ENCODE results near the gene CEP131. TPM values are rescaled to one million over a fixed set of nuclear protein-coding genes. Genes with fewer than 3 reads are reported as not detected.

Gene CEP131
- total and polyA plus RNA-seq, 2 donors (not counting 3 experiments of a cell fraction or from before 2014, with no cell fraction given), result 5.3 to 17.9 TPM

- H3K9ac ChIP-seq (replicated peaks; ENCODE audit: extremely low read depth, insufficient read depth, low read length), result no peak overlapping the region
- ChIA-PET POLR2A (no interaction called here), CTCF (interaction anchor here (1.1 kb wide), 1 partner anchor 37 kb away, joined by 4 read pairs; no protein-coding TSS in a partner anchor)
- no peak overlapping the region for H3K4me3 ChIP-seq (replicated peaks in 1 of 3; ENCODE audit: insufficient read depth in 1 of 3, low read depth in 1 of 3, low read length in 3 of 3)
- no peak overlapping the region for H2AFZ ChIP-seq (ENCODE audit: low read depth, low read length)
- no peak for FAIRE-seq
- intact Hi-C loops (cut with micrococcal nuclease) (no loop called here), dilution Hi-C loops (cut with MboI; ENCODE audit: extremely low pct_ligation_motif_present, low sequenced_read_pairs) (no loop called here)
- H3K4me1 ChIP-seq (ENCODE audit: control insufficient read depth, extremely low read depth, insufficient read depth, low read length), result peaks cover 4% of the 10 kb centered on the region
- H3K9me3 ChIP-seq (replicated peaks; ENCODE audit: control insufficient read depth, insufficient read depth, low read length), result no peaks in the 10 kb centered on the region
- H3K27me3 ChIP-seq (ENCODE audit: control insufficient read depth in 2 of 2, insufficient read depth in 2 of 2, low read length in 2 of 2), result peaks cover 5 to 6% of the 10 kb centered on the region in 2 experiments
- H3K4me2 ChIP-seq (ENCODE audit: insufficient read depth, low read length), result no peak overlapping the region
- H4K20me1 ChIP-seq (replicated peaks; ENCODE audit: control insufficient read depth, extremely low read depth, insufficient read depth, low read length), result no peaks in the 10 kb centered on the region
- H3K27ac ChIP-seq (ENCODE audit: insufficient read depth, low read depth, low read length), result no peak overlapping the region
- H3K79me2 ChIP-seq (ENCODE audit: control insufficient read depth, insufficient read depth, low read length), result no peaks in the 10 kb centered on the region
- H3K9me1 ChIP-seq (replicated peaks; ENCODE audit: control insufficient read depth, extremely low read depth, insufficient read depth, low read length), result no peaks in the 10 kb centered on the region
- BruUV-seq (replicated peaks), result no TSS peak
- no peaks in the 10 kb centered on the region for H3K36me3 ChIP-seq (ENCODE audit: control insufficient read depth in 2 of 2, extremely low read depth in 1 of 2, insufficient read depth in 2 of 2, low read length in 2 of 2)
- TF ChIP-seq MAX (IDR thresholded peaks at IDR 0.05; ENCODE audit: insufficient read depth, insufficient read length) (no peak), EZH2 (IDR thresholded peaks at IDR 0.05; ENCODE audit: borderline replicate concordance, low read depth, low read length, severe bottlenecking) (no peak), POLR2A (IDR thresholded peaks at IDR 0.05; ENCODE audit: low read depth, low read length) (no peak), GATA2 (IDR thresholded peaks at IDR 0.05; ENCODE audit: insufficient read depth, insufficient read length, low read depth, low read length) (no peak), JUN (IDR thresholded peaks at IDR 0.05; ENCODE audit: borderline replicate concordance, insufficient read depth, insufficient read length, low read depth) (no peak), POLR2AphosphoS5 (IDR thresholded peaks at IDR 0.05; ENCODE audit: insufficient read depth, low read depth, low read length) (no peak)
- DNase-seq (ENCODE audit: low read depth, low spot score), result no peak
These were observed 58.9 kb downstream of the CEP131 start for GRCh38 chr17:81163703-81164370.

- Histone ChIP-seq H4K20me1 (replicated peaks; ENCODE audit: control insufficient read depth, extremely low read depth, insufficient read depth, low read length) (no peaks in the 10 kb centered on the region), H3K79me2 (ENCODE audit: control insufficient read depth, insufficient read depth, low read length) (no peaks in the 10 kb centered on the region), H3K4me3 (replicated peaks in 1 of 3; ENCODE audit: insufficient read depth in 1 of 3, low read depth in 1 of 3, low read length in 3 of 3) (no peak overlapping the region), H3K9ac (replicated peaks; ENCODE audit: extremely low read depth, insufficient read depth, low read length) (no peak overlapping the region), H3K27ac (ENCODE audit: insufficient read depth, low read depth, low read length) (no peak overlapping the region), H3K4me2 (ENCODE audit: insufficient read depth, low read length) (no peak overlapping the region), H3K4me1 (ENCODE audit: control insufficient read depth, extremely low read depth, insufficient read depth, low read length) (peaks cover 4% of the 10 kb centered on the region), H3K9me1 (replicated peaks; ENCODE audit: control insufficient read depth, extremely low read depth, insufficient read depth, low read length) (no peaks in the 10 kb centered on the region), H2AFZ (ENCODE audit: low read depth, low read length) (no peak overlapping the region), H3K27me3 (ENCODE audit: control insufficient read depth in 2 of 2, insufficient read depth in 2 of 2, low read length in 2 of 2) (peaks cover 5 to 6% of the 10 kb centered on the region in 2 experiments), H3K9me3 (replicated peaks; ENCODE audit: control insufficient read depth, insufficient read depth, low read length) (no peaks in the 10 kb centered on the region), H3K36me3 (ENCODE audit: control insufficient read depth in 2 of 2, extremely low read depth in 1 of 2, insufficient read depth in 2 of 2, low read length in 2 of 2) (no peaks in the 10 kb centered on the region)
- no peak for FAIRE-seq
- DNase-seq (ENCODE audit: low read depth, low spot score), result no peak
- CTCF ChIA-PET, result no interaction called here
- intact Hi-C loops (cut with micrococcal nuclease) (no loop called here), dilution Hi-C loops (cut with MboI; ENCODE audit: extremely low pct_ligation_motif_present, low sequenced_read_pairs) (no loop called here)
- BruUV-seq (replicated peaks), result no TSS peak
- no peak for TF ChIP-seq MYC (IDR thresholded peaks at IDR 0.05; ENCODE audit: low read depth, low read length)
- TF ChIP-seq POLR2A (IDR thresholded peaks at IDR 0.05; ENCODE audit: low read depth, low read length), result no peak
- no peak for TF ChIP-seq JUN (IDR thresholded peaks at IDR 0.05; ENCODE audit: borderline replicate concordance, insufficient read depth, insufficient read length, low read depth)
- TF ChIP-seq EZH2 (IDR thresholded peaks at IDR 0.05; ENCODE audit: borderline replicate concordance, low read depth, low read length, severe bottlenecking), result no peak
- POLR2A ChIA-PET, result no interaction called here
These were observed 59.6 kb downstream of the CEP131 start for GRCh38 chr17:81163051-81163695.
